Smooth muscle cell (in vitro differentiated cells): ENCODE measurements around the gene RNF20. TPM values are rescaled to one million over a fixed set of nuclear protein-coding genes. Genes with fewer than 3 reads are reported as not detected.

Experiments
- DNase-seq: peaks from one replicate; lab custom pipeline; 2025; ENCODE audit not compliant: unreplicated experiment; lab: John Stamatoyannopoulos, UW
- H2AFZ ChIP-seq: fragments of 200-600 bp; sonication (generic); 2 replicates; pipeline ENCODE4 v1.6.0; 2016; ENCODE audit warnings: antibody characterized with exemption, low read depth, mild to moderate bottlenecking
- H3F3A ChIP-seq: fragments of 200-600 bp; sonication (generic); 2 replicates; pipeline ENCODE4 v1.6.0; 2017; ENCODE audit warnings: antibody characterized with exemption, low read depth
- H3K27ac ChIP-seq: fragments of 200-600 bp; sonication (generic); 2 replicates; pipeline ENCODE4 v1.5.1; 2016; ENCODE audit warnings: low read depth, mild to moderate bottlenecking
- H3K27me3 ChIP-seq: fragments of 200-600 bp; sonication (generic); 2 replicates; pipeline ENCODE4 v1.6.1; 2016; ENCODE audit warnings: low read depth, mild to moderate bottlenecking
- H3K36me3 ChIP-seq: fragments of 200-600 bp; sonication (generic); 2 replicates; pipeline ENCODE4 v1.5.1; 2016; ENCODE audit warnings: low read depth
- H3K4me1 ChIP-seq: fragments of 200-600 bp; sonication (generic); 2 replicates; pipeline ENCODE4 v1.5.1; 2016; ENCODE audit warnings: low read depth
- H3K4me2 ChIP-seq: fragments of 200-600 bp; sonication (generic); 2 replicates; pipeline ENCODE4 v1.6.0; 2016; ENCODE audit warnings: mild to moderate bottlenecking
- H3K4me3 ChIP-seq: fragments of 200-600 bp; sonication (generic); 2 replicates; pipeline ENCODE4 v1.5.1; 2016; ENCODE audit warnings: mild to moderate bottlenecking
- H3K79me2 ChIP-seq: fragments of 200-600 bp; sonication (generic); 2 replicates; pipeline ENCODE4 v1.6.0; 2016; ENCODE audit warnings: low read depth, mild to moderate bottlenecking
- H3K9ac ChIP-seq: fragments of 200-600 bp; sonication (generic); 2 replicates; pipeline ENCODE4 v1.6.0; 2016; ENCODE audit warnings: low read depth
- H3K9me3 ChIP-seq: fragments of 200-600 bp; sonication (generic); replicated peaks from 2 replicates; pipeline ENCODE4 v1.5.1; 2016; ENCODE audit warnings: low read depth
- H4K20me1 ChIP-seq: fragments of 200-600 bp; sonication (generic); 2 replicates; pipeline ENCODE4 v1.6.0; 2016; ENCODE audit warnings: low read depth
- CTCF ChIP-seq: fragments of 200-600 bp; sonication (generic); IDR thresholded peaks from 2 replicates; pipeline ENCODE4 v1.5.1; 2017; ENCODE audit warnings: borderline replicate concordance, mild to moderate bottlenecking, antibody characterized with exemption; ENCODE audit not compliant: insufficient read depth, poor library complexity, severe bottlenecking
- WGBS: methylation state at CpG from one replicate; pipeline ENCODE4 v1.1.7; 2016; ENCODE audit warnings: low lambda C conversion rate; 5-methylcytosine and 5-hydroxymethylcytosine counted together
- polyA plus RNA-seq: library from polyadenylated mRNA; unstranded; fragments of >200 nt; fragmentation: Nextera tagmentation; extraction: Ambion mirVana; gene quantifications from 2 replicates; pipeline ENCODE4 v1.2.1, GENCODE V29; 2016
- total RNA-seq: library from RNA; depleted of rRNA; stranded (reverse); fragments of >200 nt; gene quantifications from 2 replicates; pipeline ENCODE4 v1.2.3, GENCODE V29; 2014

Gene RNF20
- total and polyA plus RNA-seq, 2 experiments from 2014 or later: 12.8 to 18.0 TPM

DNA sequence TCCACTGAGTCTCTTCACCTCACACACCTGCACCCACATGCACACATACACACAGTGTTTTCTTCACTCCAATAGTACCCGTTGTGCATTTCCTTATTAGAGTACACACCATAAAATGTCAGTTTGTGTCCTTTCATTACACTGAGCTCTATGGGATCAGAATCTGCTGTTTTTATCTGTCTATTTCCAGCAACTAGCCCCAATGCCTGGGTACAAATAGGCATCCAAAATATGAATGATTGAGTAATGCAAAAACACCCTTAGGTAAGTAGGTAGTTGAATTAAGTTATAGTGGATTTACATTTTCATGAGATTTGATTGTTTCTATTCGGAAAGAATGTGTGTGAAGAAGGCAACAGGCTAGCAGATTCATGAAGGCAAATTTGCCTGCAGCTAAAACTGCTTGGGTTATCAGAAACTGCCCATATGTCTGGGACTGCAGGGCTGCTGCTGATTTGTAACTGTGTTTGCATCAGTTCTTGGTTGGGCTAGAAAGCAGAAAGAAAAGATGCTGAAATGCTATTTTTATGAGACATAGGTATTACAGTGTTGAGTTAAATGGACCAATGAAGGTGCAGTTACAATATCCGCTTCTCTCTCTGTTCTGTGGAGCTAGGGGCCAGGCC is 34.2 kb downstream of the RNF20 start:
- Histone ChIP-seq H3K27me3 (no peaks in the 10 kb centered on the region), H3K36me3 (peaks cover 11% of the 10 kb centered on the region), H3K27ac (no peak overlapping the region), H3K9me3 (no peaks in the 10 kb centered on the region), H3K4me1 (no peaks in the 10 kb centered on the region), H3K4me3 (no peak overlapping the region), H3K4me2 (no peak overlapping the region), H2AFZ (no peak overlapping the region), H3K9ac (no peak overlapping the region), H4K20me1 (no peaks in the 10 kb centered on the region), H3K79me2 (no peaks in the 10 kb centered on the region), H3F3A (no peaks in the 10 kb centered on the region)
- TF ChIP-seq CTCF: no peak
- DNase-seq: no peak
- WGBS: 98% methylated on average over 3 of the region's 3 CpGs

- H2AFZ ChIP-seq: no peak overlapping the region
- 95% methylated on average over 5 of the region's 5 CpGs for WGBS
- no peaks in the 10 kb centered on the region for H4K20me1 ChIP-seq
- no peak overlapping the region for H3K27ac ChIP-seq
- DNase-seq: no peak
- H3K4me2 ChIP-seq: no peak overlapping the region
- H3K4me1 ChIP-seq: no peaks in the 10 kb centered on the region
- H3F3A ChIP-seq: no peaks in the 10 kb centered on the region
- no peaks in the 10 kb centered on the region for H3K79me2 ChIP-seq
- peaks cover 5% of the 10 kb centered on the region for H3K36me3 ChIP-seq
- no peaks in the 10 kb centered on the region for H3K9me3 ChIP-seq
- no peak overlapping the region for H3K4me3 ChIP-seq
- H3K9ac ChIP-seq: no peak overlapping the region
- no peaks in the 10 kb centered on the region for H3K27me3 ChIP-seq
- no peak for TF ChIP-seq CTCF
Observed at GRCh38 chr9:101569741-101570501, 36.3 kb downstream of the RNF20 start.

- H3K4me3 ChIP-seq: no peak overlapping the region
- H3K27me3 ChIP-seq: no peaks in the 10 kb centered on the region
- no peaks in the 10 kb centered on the region for H3K79me2 ChIP-seq
- peaks cover under 1% of the 10 kb centered on the region for H3K36me3 ChIP-seq
- DNase-seq: no peak
- H2AFZ ChIP-seq: no peak overlapping the region
- H3F3A ChIP-seq: no peaks in the 10 kb centered on the region
- WGBS: 92% methylated on average over 1 of the region's 1 CpG
- no peak overlapping the region for H3K4me2 ChIP-seq
- TF ChIP-seq CTCF: no peak
- H3K4me1 ChIP-seq: no peaks in the 10 kb centered on the region
- H4K20me1 ChIP-seq: no peaks in the 10 kb centered on the region
- no peak overlapping the region for H3K9ac ChIP-seq
- no peaks in the 10 kb centered on the region for H3K9me3 ChIP-seq
- no peak overlapping the region for H3K27ac ChIP-seq
Observed at GRCh38 chr9:101571114-101571513, 37.5 kb downstream of the RNF20 start.

- Histone ChIP-seq H3F3A (no peaks in the 10 kb centered on the region), H3K79me2 (no peaks in the 10 kb centered on the region), H2AFZ (no peak overlapping the region), H3K4me1 (no peaks in the 10 kb centered on the region), H3K4me3 (no peak overlapping the region), H3K27me3 (no peaks in the 10 kb centered on the region), H3K4me2 (no peak overlapping the region), H3K9ac (no peak overlapping the region), H4K20me1 (no peaks in the 10 kb centered on the region), H3K27ac (no peak overlapping the region), H3K9me3 (no peaks in the 10 kb centered on the region), H3K36me3 (no peaks in the 10 kb centered on the region)
- TF ChIP-seq CTCF: no peak
- WGBS: 86% methylated on average over 2 of the region's 2 CpGs
- DNase-seq: no peak
Observed at GRCh38 chr9:101572316-101572715, 38.7 kb downstream of the RNF20 start.
